Measurements from ENCODE around the gene PRDM7.

- TF ChIP-seq CTCF (IDR thresholded peaks at IDR 0.05; ENCODE audit: borderline replicate concordance, extremely low read depth, low read length, poor library complexity, severe bottlenecking): no peak
- TF ChIP-seq EZH2 (IDR thresholded peaks at IDR 0.05; ENCODE audit: borderline replicate concordance, low read depth, low read length, severe bottlenecking): no peak
These were observed 6.7 kb downstream of the PRDM7 start for GRCh38 chr16:90070440-90070839.
